NB4 (cell line): Measurements from ENCODE around the gene NR3C2.

ENCODE experiments used
- MAX ChIP-seq: IDR thresholded peaks from 2 replicates; pipeline ENCODE4 v1.6.1; 2011; ENCODE audit warnings: low read depth, low read length
- MYC ChIP-seq: IDR thresholded peaks from 2 replicates; pipeline ENCODE4 v1.6.1; 2011; ENCODE audit warnings: low read depth, low read length
- POLR2A ChIP-seq: IDR thresholded peaks from 2 replicates; pipeline ENCODE4 v1.6.1; 2011; ENCODE audit warnings: mild to moderate bottlenecking; ENCODE audit not compliant: insufficient read length; ENCODE audit errors: extremely low read depth
- TF ChIP-seq, protein P1 (sequence below): IDR thresholded peaks from one replicate; pipeline ENCODE4 v1.5.1; 2012; ENCODE audit warnings: low read depth, low read length

DNA sequence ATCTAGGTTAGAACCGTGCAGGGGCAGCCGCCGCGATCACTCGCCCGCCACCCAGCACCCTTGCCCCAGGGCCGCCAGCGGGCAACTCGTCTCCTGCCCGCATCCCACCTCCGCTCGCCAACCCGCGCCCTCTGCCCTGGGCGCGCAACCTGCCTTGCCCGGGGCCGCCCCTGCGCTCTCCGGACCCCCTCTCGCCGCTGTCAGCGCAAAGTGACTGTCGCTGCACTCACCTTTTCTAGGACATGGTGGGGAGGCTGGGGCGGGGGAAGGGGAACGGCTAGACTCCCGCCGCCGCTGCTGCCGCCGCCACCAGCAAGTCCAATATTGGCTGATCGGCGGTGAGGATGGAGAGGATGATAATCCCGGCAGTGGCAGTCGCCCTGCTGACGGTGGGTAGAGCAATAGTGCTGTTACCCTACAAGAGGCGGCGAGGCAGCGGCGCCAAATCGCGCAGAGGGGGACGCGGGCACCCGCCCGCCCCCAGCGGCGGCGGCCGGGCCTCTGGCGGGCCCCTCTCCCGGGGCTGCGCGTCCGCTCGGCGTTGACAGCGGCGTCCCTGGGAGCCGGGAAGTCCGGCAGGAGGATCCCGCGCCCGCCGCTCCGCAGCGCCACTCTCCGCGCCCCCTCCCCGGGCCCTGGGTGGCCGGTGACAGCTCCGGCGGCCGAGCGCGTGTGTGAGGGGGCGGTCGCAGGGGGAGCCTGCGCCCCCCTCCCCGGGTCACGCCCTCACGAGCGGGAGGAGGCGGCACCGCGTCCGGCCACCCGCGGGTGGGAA, 2.3 kb upstream of the NR3C2 start:
- no peak for TF ChIP-seq POLR2A
- TF ChIP-seq MAX = no peak
- TF ChIP-seq, protein P1, sequence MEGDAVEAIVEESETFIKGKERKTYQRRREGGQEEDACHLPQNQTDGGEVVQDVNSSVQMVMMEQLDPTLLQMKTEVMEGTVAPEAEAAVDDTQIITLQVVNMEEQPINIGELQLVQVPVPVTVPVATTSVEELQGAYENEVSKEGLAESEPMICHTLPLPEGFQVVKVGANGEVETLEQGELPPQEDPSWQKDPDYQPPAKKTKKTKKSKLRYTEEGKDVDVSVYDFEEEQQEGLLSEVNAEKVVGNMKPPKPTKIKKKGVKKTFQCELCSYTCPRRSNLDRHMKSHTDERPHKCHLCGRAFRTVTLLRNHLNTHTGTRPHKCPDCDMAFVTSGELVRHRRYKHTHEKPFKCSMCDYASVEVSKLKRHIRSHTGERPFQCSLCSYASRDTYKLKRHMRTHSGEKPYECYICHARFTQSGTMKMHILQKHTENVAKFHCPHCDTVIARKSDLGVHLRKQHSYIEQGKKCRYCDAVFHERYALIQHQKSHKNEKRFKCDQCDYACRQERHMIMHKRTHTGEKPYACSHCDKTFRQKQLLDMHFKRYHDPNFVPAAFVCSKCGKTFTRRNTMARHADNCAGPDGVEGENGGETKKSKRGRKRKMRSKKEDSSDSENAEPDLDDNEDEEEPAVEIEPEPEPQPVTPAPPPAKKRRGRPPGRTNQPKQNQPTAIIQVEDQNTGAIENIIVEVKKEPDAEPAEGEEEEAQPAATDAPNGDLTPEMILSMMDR = no peak
- TF ChIP-seq MYC = no peak
